ENCODE measurements around the gene SEC61G.

The SEC61G gene

DNA sequence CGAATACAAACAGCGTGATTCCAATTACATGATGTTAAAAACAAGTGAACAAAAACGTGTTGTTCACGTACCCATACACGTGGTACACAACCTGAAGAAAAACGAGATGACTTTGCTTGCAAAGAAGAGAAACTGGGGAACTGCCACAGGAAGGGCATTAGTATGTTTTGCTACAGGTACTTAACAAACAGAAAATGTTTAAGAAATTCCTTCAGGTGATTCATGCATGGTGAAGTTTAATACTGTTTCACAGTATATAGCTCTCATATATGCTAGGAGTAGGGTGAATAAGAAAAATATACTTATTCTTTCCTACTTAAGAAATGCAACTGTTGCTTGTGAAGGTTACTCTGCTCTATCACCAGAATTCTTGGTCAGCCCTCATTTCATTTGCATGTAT, 9.8 kb downstream of the SEC61G start:
- Histone ChIP-seq H3K9ac (ENCODE audit: low read length) (no peak overlapping the region), H3K4me3 (ENCODE audit: insufficient read depth, low read length, poor library complexity, severe bottlenecking) (no peak overlapping the region), H2AFZ (ENCODE audit: low read depth, low read length, severe bottlenecking) (no peak overlapping the region), H3K4me2 (ENCODE audit: low read depth, low read length, poor library complexity, severe bottlenecking) (no peak overlapping the region), H3K27me3 (ENCODE audit: low read length) (no peaks in the 10 kb centered on the region), H3F3A (ENCODE audit: insufficient read depth) (no peaks in the 10 kb centered on the region), H3K9me3 (ENCODE audit: insufficient read depth, low read length) (no peaks in the 10 kb centered on the region), H4K20me1 (ENCODE audit: low read depth, low read length) (0 out of 2 replicates have a peak, but pooled peaks cover 7% of the 10 kb centered on the region), H3K27ac (ENCODE audit: low read depth, low read length) (no peak overlapping the region), H3K79me2 (ENCODE audit: insufficient read depth, low read length) (peaks cover 9% of the 10 kb centered on the region), H3K36me3 (ENCODE audit: low read length) (peaks cover 51% of the 10 kb centered on the region; the same call in 1 of the 2 replicates), H3K9me2 (replicated peaks; ENCODE audit: insufficient read depth, low read length) (no peaks in the 10 kb centered on the region)
- TF ChIP-seq EZH2phosphoT487 (conservative IDR thresholded peaks at IDR 0.05; ENCODE audit: low read length) = no peak
- TF ChIP-seq, protein P1, sequence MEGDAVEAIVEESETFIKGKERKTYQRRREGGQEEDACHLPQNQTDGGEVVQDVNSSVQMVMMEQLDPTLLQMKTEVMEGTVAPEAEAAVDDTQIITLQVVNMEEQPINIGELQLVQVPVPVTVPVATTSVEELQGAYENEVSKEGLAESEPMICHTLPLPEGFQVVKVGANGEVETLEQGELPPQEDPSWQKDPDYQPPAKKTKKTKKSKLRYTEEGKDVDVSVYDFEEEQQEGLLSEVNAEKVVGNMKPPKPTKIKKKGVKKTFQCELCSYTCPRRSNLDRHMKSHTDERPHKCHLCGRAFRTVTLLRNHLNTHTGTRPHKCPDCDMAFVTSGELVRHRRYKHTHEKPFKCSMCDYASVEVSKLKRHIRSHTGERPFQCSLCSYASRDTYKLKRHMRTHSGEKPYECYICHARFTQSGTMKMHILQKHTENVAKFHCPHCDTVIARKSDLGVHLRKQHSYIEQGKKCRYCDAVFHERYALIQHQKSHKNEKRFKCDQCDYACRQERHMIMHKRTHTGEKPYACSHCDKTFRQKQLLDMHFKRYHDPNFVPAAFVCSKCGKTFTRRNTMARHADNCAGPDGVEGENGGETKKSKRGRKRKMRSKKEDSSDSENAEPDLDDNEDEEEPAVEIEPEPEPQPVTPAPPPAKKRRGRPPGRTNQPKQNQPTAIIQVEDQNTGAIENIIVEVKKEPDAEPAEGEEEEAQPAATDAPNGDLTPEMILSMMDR (IDR thresholded peaks at IDR 0.05; ENCODE audit: insufficient read depth, low read length, poor library complexity, severe bottlenecking) = no peak

DNA sequence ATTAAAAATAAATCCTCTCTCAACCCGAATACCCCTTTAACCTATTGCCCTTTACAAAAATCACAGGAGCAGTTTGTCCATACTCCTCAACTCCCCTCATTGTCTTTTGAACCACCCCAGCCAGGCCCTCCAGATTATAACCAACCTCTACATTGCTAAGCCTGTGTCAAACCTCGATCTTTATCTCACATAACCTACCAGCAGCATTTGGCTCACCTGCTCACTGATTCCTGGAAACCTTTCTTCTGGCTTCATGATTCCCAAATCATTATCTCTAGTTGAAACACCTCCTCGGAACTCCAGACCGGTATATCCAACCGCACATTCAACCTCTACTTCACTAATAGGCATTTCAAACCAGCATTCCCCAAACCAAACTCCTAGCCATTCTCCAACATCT, 11.8 kb downstream of the SEC61G start:
- H4K20me1 ChIP-seq (ENCODE audit: low read depth, low read length) = no peaks in the 10 kb centered on the region

DNA sequence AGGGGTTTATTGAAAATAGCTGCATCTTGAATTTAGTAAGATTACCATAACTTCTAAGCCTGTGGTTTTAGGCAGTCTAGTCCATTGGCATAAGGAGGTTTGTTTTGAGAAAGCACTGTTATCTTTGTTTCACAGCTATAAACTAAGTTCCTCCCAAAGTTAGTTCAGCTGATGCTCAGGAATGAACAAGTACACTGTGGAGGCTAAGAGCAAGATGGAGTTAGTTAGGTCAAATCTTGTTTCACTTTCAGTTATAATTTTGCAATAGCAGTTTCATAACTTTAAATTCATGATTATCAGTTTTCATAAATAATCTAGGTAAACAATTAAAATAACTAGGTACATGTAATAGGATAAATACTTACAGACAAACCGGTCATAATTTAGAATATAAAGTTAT, 15.4 kb downstream of the SEC61G start:
- Histone ChIP-seq H3K27me3 (ENCODE audit: low read length) (no peaks in the 10 kb centered on the region), H3K27ac (ENCODE audit: low read depth, low read length) (no peak overlapping the region), H2AFZ (ENCODE audit: low read depth, low read length, severe bottlenecking) (no peak overlapping the region), H3K9ac (ENCODE audit: low read length) (no peak overlapping the region), H3K9me3 (ENCODE audit: insufficient read depth, low read length) (no peaks in the 10 kb centered on the region), H4K20me1 (ENCODE audit: low read depth, low read length) (no peaks in the 10 kb centered on the region), H3K79me2 (ENCODE audit: insufficient read depth, low read length) (no peaks in the 10 kb centered on the region), H3K4me2 (ENCODE audit: low read depth, low read length, poor library complexity, severe bottlenecking) (no peak overlapping the region), H3K4me3 (ENCODE audit: insufficient read depth, low read length, poor library complexity, severe bottlenecking) (no peak overlapping the region), H3F3A (ENCODE audit: insufficient read depth) (no peaks in the 10 kb centered on the region), H3K9me2 (replicated peaks; ENCODE audit: insufficient read depth, low read length) (no peaks in the 10 kb centered on the region), H3K36me3 (ENCODE audit: low read length) (0 out of 2 replicates have a peak, but pooled peaks cover 7% of the 10 kb centered on the region)
- TF ChIP-seq, protein P1 (IDR thresholded peaks at IDR 0.05; ENCODE audit: insufficient read depth, low read length, poor library complexity, severe bottlenecking) = no peak
- no peak for TF ChIP-seq EZH2phosphoT487 (conservative IDR thresholded peaks at IDR 0.05; ENCODE audit: low read length)

More for the DNA sequence above, 11.8 kb downstream of the SEC61G start:
- TF ChIP-seq, protein P1 (IDR thresholded peaks at IDR 0.05; ENCODE audit: insufficient read depth, low read length, poor library complexity, severe bottlenecking) = no peak
- TF ChIP-seq EZH2phosphoT487 (conservative IDR thresholded peaks at IDR 0.05; ENCODE audit: low read length) = no peak
- H3K27ac ChIP-seq (ENCODE audit: low read depth, low read length) = no peak overlapping the region
- H3K9ac ChIP-seq (ENCODE audit: low read length) = no peak overlapping the region
- no peaks in the 10 kb centered on the region for H3K27me3 ChIP-seq (ENCODE audit: low read length)
- H3K4me3 ChIP-seq (ENCODE audit: insufficient read depth, low read length, poor library complexity, severe bottlenecking) = no peak overlapping the region
- H3K9me3 ChIP-seq (ENCODE audit: insufficient read depth, low read length) = no peaks in the 10 kb centered on the region
- no peaks in the 10 kb centered on the region for H3F3A ChIP-seq (ENCODE audit: insufficient read depth)
- H3K36me3 ChIP-seq (ENCODE audit: low read length) = peaks cover 33% of the 10 kb centered on the region; the same call in 1 of the 2 replicates
- no peaks in the 10 kb centered on the region for H3K9me2 ChIP-seq (replicated peaks; ENCODE audit: insufficient read depth, low read length)
- no peak overlapping the region for H2AFZ ChIP-seq (ENCODE audit: low read depth, low read length, severe bottlenecking)
- no peaks in the 10 kb centered on the region for H3K79me2 ChIP-seq (ENCODE audit: insufficient read depth, low read length)
- H3K4me2 ChIP-seq (ENCODE audit: low read depth, low read length, poor library complexity, severe bottlenecking) = no peak overlapping the region
